ENCODE data around the gene GALNT12.

- no peak for TF ChIP-seq CTCF (IDR thresholded peaks at IDR 0.05)
- no peak for TF ChIP-seq POLR2A (IDR thresholded peaks at IDR 0.05)
Measured at GRCh38 chr9:98896632-98897031, 89.2 kb downstream of the GALNT12 start.

All from esophagus squamous epithelium (tissue), 4 donors.